ENCODE results near the gene TMEM44.

DNA sequence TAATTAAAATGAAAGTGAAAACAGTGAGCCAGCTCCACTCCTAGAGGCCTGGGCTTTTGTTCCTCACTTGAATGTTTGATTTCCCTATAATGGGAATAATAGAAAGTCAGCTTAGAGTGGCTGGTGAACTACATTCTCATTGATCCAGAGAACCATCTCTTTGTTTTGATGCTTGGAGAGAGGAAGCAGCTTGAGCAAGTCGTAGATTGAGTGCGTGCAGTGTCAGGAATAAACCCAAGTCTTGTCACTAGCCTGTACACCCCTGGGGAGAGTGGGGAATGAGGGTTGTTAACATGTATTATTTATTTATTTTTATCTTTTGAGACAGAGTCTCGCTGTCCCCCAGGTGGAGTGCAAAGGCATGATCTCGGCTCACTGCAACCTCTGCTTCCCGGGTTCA is 39.7 kb upstream of the TMEM44 start:
- TF ChIP-seq POLR2A (IDR thresholded peaks at IDR 0.05), result no peak
- TF ChIP-seq, protein P1, sequence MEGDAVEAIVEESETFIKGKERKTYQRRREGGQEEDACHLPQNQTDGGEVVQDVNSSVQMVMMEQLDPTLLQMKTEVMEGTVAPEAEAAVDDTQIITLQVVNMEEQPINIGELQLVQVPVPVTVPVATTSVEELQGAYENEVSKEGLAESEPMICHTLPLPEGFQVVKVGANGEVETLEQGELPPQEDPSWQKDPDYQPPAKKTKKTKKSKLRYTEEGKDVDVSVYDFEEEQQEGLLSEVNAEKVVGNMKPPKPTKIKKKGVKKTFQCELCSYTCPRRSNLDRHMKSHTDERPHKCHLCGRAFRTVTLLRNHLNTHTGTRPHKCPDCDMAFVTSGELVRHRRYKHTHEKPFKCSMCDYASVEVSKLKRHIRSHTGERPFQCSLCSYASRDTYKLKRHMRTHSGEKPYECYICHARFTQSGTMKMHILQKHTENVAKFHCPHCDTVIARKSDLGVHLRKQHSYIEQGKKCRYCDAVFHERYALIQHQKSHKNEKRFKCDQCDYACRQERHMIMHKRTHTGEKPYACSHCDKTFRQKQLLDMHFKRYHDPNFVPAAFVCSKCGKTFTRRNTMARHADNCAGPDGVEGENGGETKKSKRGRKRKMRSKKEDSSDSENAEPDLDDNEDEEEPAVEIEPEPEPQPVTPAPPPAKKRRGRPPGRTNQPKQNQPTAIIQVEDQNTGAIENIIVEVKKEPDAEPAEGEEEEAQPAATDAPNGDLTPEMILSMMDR (IDR thresholded peaks at IDR 0.05), result no peak
